ENCODE results near the gene MAPK6. TPM values are rescaled to one million over a fixed set of nuclear protein-coding genes. Genes with fewer than 3 reads are reported as not detected.

Gene MAPK6
- total and polyA plus RNA-seq, 9 of the 15 experiments (the other 6 are each of a cell fraction or from before 2014, with no cell fraction given): 28.5 to 97.1 (median 74.0) TPM

GRCh38 chr15:52018693-52019393 lies at the start of gene MAPK6 (continued):
- TF ChIP-seq CEBPZ (IDR thresholded peaks at IDR 0.05; ENCODE audit: borderline replicate concordance, low read depth, low read length): no peak
- TF ChIP-seq NONO (IDR thresholded peaks at IDR 0.05; ENCODE audit: low read depth in 2 of 2, low read length in 1 of 2): peak; percentile 16 to 77; a peak in 2 of 4 replicates
- no peak for TF ChIP-seq PCBP2 (IDR thresholded peaks at IDR 0.05; ENCODE audit: low read depth, low read length, poor library complexity, severe bottlenecking)
- peak; percentile 81 for TF ChIP-seq GABPB1 (CRISPR knock-in tag; IDR thresholded peaks at IDR 0.05)
- TF ChIP-seq ZBTB12 (CRISPR knock-in tag; IDR thresholded peaks at IDR 0.05): peak; percentile 82
- TF ChIP-seq ZNF668 (CRISPR knock-in tag; IDR thresholded peaks at IDR 0.05): no peak
- peak; percentile 86 to 99; a peak in 3 of 4 replicates for TF ChIP-seq TEAD1 (CRISPR knock-in tag; IDR thresholded peaks at IDR 0.05)
- TF ChIP-seq KDM4B (IDR thresholded peaks at IDR 0.05; ENCODE audit: borderline replicate concordance in 2 of 2, low read depth in 1 of 2): no peak
- no peak for TF ChIP-seq BCL6 (CRISPR knock-in tag; IDR thresholded peaks at IDR 0.05)
- peak; percentile 50; the same call in 1 of the 2 replicates for TF ChIP-seq CHD2 (IDR thresholded peaks at IDR 0.05; ENCODE audit: low read depth, low read length)
- no peak for TF ChIP-seq MXI1 (IDR thresholded peaks at IDR 0.05; ENCODE audit: low read depth, low read length)
- no peak for TF ChIP-seq MTA2 (IDR thresholded peaks at IDR 0.05; ENCODE audit: low read depth)
- TF ChIP-seq FOXK1 (CRISPR knock-in tag; IDR thresholded peaks at IDR 0.05; ENCODE audit: borderline replicate concordance): 0 out of 2 replicates have a peak, but pooled peaks have one; percentile 76
- peak; percentile 65; the same call in 1 of the 2 replicates for TF ChIP-seq ZNF75A (CRISPR knock-in tag; IDR thresholded peaks at IDR 0.05)
- TF ChIP-seq RCOR1 (IDR thresholded peaks at IDR 0.05; ENCODE audit: borderline replicate concordance in 1 of 2, low read depth in 2 of 2, low read length in 2 of 2): peak in 1 of 2 experiments; percentile 38; a peak in 1 of 4 replicates

Data from K562 (cell line).